ENCODE measurements around the gene TJP3. TPM values are rescaled to one million over a fixed set of nuclear protein-coding genes. Genes with fewer than 3 reads are reported as not detected.
"Not testable (repeated sequence)": the region's sequence is repeated elsewhere in the genome, so short reads cannot be mapped to it uniquely, and the experiment has no call there.

The TJP3 gene
- total and polyA plus RNA-seq, 7 experiments from 2014 or later = 1.2 to 20.1 (median 16.1) TPM

GRCh38 chr19:3663838-3664237 is 44.3 kb upstream of the TJP3 start:
- ATAC-seq = no peak
- no peak overlapping the region for H3K4me3 ChIP-seq (ENCODE audit: low read length)
- H3K36me3 ChIP-seq (ENCODE audit: control insufficient read depth in 2 of 3, insufficient read depth in 3 of 3, low read length in 3 of 3) = peaks cover 0 to 63% (median 5%) of the 10 kb centered on the region in 3 experiments
- Mint-ChIP-seq H3K4me1 (peaks cover 0 to 8% (median 4%) of the 10 kb centered on the region in 7 donors), H3K27ac (no peak overlapping the region), H3K4me3 (no peak overlapping the region), H3K9me3 (no peaks in the 10 kb centered on the region), H3K36me3 (peaks cover 0 to 16% (median 3%) of the 10 kb centered on the region in 5 donors), H3K27me3 (no peaks in the 10 kb centered on the region)
- no peak overlapping the region for H3K27ac ChIP-seq (ENCODE audit: low read depth, low read length)
- intact Hi-C loops (cut with micrococcal nuclease) = no loop called here
- no peaks in the 10 kb centered on the region for H3K27me3 ChIP-seq (ENCODE audit: control insufficient read depth in 2 of 2, insufficient read depth in 2 of 2, low read length in 2 of 2)
- DNase-seq = no peak
- ChIA-PET POLR2A (interaction anchor here (0.7 kb wide), 1 partner anchor 115 kb away, joined by 3 read pairs; no protein-coding TSS in a partner anchor), CTCF (interaction anchor here (1.1 kb wide), 1 partner anchor 40 kb away, joined by 3 read pairs; no protein-coding TSS in a partner anchor)
- peaks cover 0 to 7% of the 10 kb centered on the region in 2 donors for H3K4me1 ChIP-seq (ENCODE audit: control insufficient read depth in 2 of 2, insufficient read depth in 2 of 2, low read length in 2 of 2)
- H3K9me3 ChIP-seq (ENCODE audit: control insufficient read depth in 2 of 3, low read length in 3 of 3) = no peaks in the 10 kb centered on the region

- H3K27me3 Mint-ChIP-seq = no peaks in the 10 kb centered on the region
- Histone ChIP-seq H3K4me1 (ENCODE audit: control insufficient read depth in 2 of 2, insufficient read depth in 2 of 2, low read length in 2 of 2) (peaks cover 0 to 7% of the 10 kb centered on the region in 2 donors), H3K27me3 (ENCODE audit: control insufficient read depth in 2 of 2, insufficient read depth in 2 of 2, low read length in 2 of 2) (no peaks in the 10 kb centered on the region), H3K36me3 (ENCODE audit: control insufficient read depth in 2 of 3, insufficient read depth in 3 of 3, low read length in 3 of 3) (peaks cover 0 to 52% (median 5%) of the 10 kb centered on the region in 3 experiments), H3K4me3 (ENCODE audit: low read length) (no peak overlapping the region), H3K27ac (ENCODE audit: low read depth, low read length) (no peak overlapping the region), H3K9me3 (ENCODE audit: control insufficient read depth in 2 of 3, low read length in 3 of 3) (no peaks in the 10 kb centered on the region)
- peaks cover 0 to 16% (median 3%) of the 10 kb centered on the region in 5 donors for H3K36me3 Mint-ChIP-seq
- POLR2A ChIA-PET = no interaction called here
- H3K27ac Mint-ChIP-seq = no peak overlapping the region
- H3K4me3 Mint-ChIP-seq = no peak overlapping the region
- H3K9me3 Mint-ChIP-seq = no peaks in the 10 kb centered on the region
- DNase-seq = no peak
- H3K4me1 Mint-ChIP-seq = peaks cover 0 to 10% (median 4%) of the 10 kb centered on the region in 7 donors
- intact Hi-C loops (cut with micrococcal nuclease) = loop anchor here in 1 of 2 donors (1.0 kb wide), 1 partner anchor 41 kb away; no protein-coding TSS in a partner anchor
- CTCF ChIA-PET = interaction anchor here (0.6 to 2.0 kb wide), 7 partner anchors 23 to 228 kb away, joined by 3 to 6 read pairs (median 4); partner anchors contain the start of genes APBA3 and PIP5K1C
- ATAC-seq = no peak
These were observed 43.1 kb upstream of the TJP3 start for GRCh38 chr19:3664879-3665642.

- peaks cover 0 to 12% (median 3%) of the 10 kb centered on the region in 5 donors for H3K36me3 Mint-ChIP-seq
These were observed 42.3 kb upstream of the TJP3 start for GRCh38 chr19:3665681-3666544.

GRCh38 chr19:3666545-3666856 is 41.7 kb upstream of the TJP3 start:
- not testable (repeated sequence) for ATAC-seq; DNase-seq; H3K27me3 Mint-ChIP-seq; H3K9me3 Mint-ChIP-seq; H3K4me3 Mint-ChIP-seq; H3K9me3 ChIP-seq (ENCODE audit: control insufficient read depth in 2 of 3, low read length in 3 of 3); H3K27ac ChIP-seq (ENCODE audit: low read depth, low read length); H3K4me3 ChIP-seq (ENCODE audit: low read length); H3K36me3 Mint-ChIP-seq; H3K27me3 ChIP-seq (ENCODE audit: control insufficient read depth in 2 of 2, insufficient read depth in 2 of 2, low read length in 2 of 2)
- ChIA-PET CTCF (interaction anchor here (0.6 to 2.0 kb wide), 3 partner anchors 21 to 49 kb away, joined by 3 to 6 read pairs (median 5); partner anchors contain the start of gene PIP5K1C), POLR2A (interaction anchor here (1.2 kb wide), 1 partner anchor 22 kb away, joined by 4 read pairs; no protein-coding TSS in a partner anchor)
- H3K36me3 ChIP-seq (ENCODE audit: control insufficient read depth in 2 of 3, insufficient read depth in 3 of 3, low read length in 3 of 3) = peaks cover 0 to 40% (median 5%) of the 10 kb centered on the region in 3 experiments
- Mint-ChIP-seq H3K4me1 (peaks cover 0 to 15% (median 8%) of the 10 kb centered on the region in 7 donors), H3K27ac (peak overlapping the region in 3 of 9 donors; percentile 10 to 65 (median 41))
- intact Hi-C loops (cut with micrococcal nuclease) = loop anchor here (1.0 kb wide), 4 partner anchors 34 to 538 kb away; partner anchors contain the start of gene PIP5K1C (in 2 of the 2)
- peaks cover under 1 to 13% of the 10 kb centered on the region in 2 donors for H3K4me1 ChIP-seq (ENCODE audit: control insufficient read depth in 2 of 2, insufficient read depth in 2 of 2, low read length in 2 of 2)

More at GRCh38 chr19:3665681-3666544, 42.3 kb upstream of the TJP3 start:
- POLR2A ChIA-PET = no interaction called here
- Histone ChIP-seq H3K4me1 (ENCODE audit: control insufficient read depth in 2 of 2, insufficient read depth in 2 of 2, low read length in 2 of 2) (peaks cover 0 to 7% of the 10 kb centered on the region in 2 donors), H3K36me3 (ENCODE audit: control insufficient read depth in 2 of 3, insufficient read depth in 3 of 3, low read length in 3 of 3) (peaks cover 0 to 46% (median 5%) of the 10 kb centered on the region in 3 experiments), H3K9me3 (ENCODE audit: control insufficient read depth in 2 of 3, low read length in 3 of 3) (no peaks in the 10 kb centered on the region), H3K4me3 (ENCODE audit: low read length) (no peak overlapping the region), H3K27me3 (ENCODE audit: control insufficient read depth in 2 of 2, insufficient read depth in 2 of 2, low read length in 2 of 2) (no peaks in the 10 kb centered on the region), H3K27ac (ENCODE audit: low read depth, low read length) (no peak overlapping the region)
- DNase-seq = peak; percentile 60 to 89 (median 79)
- CTCF ChIA-PET = interaction anchor here (0.6 to 2.0 kb wide), 6 partner anchors 22 to 96 kb away, joined by 3 to 6 read pairs (median 4); partner anchors contain the start of genes APBA3 and PIP5K1C
- no peaks in the 10 kb centered on the region for H3K27me3 Mint-ChIP-seq
- no peak overlapping the region for H3K4me3 Mint-ChIP-seq
- H3K27ac Mint-ChIP-seq = peak overlapping the region in 3 of 9 donors; percentile 10 to 65 (median 41)
- ATAC-seq = peak; percentile 93
- peaks cover 0 to 13% (median 5%) of the 10 kb centered on the region in 7 donors for H3K4me1 Mint-ChIP-seq
- intact Hi-C loops (cut with micrococcal nuclease) = loop anchor here (1.0 kb wide), 4 partner anchors 34 to 538 kb away; partner anchors contain the start of gene PIP5K1C (in 2 of the 2)
- no peaks in the 10 kb centered on the region for H3K9me3 Mint-ChIP-seq

- CTCF ChIA-PET = interaction anchor here (0.7 to 1.0 kb wide), 2 partner anchors 30 to 551 kb away, joined by 3 read pairs; no protein-coding TSS in a partner anchor
- H3K4me3 ChIP-seq (ENCODE audit: low read length) = no peak overlapping the region
- no peak overlapping the region for H3K27ac ChIP-seq (ENCODE audit: low read depth, low read length)
- intact Hi-C loops (cut with micrococcal nuclease) = no loop called here
- H3K36me3 ChIP-seq (ENCODE audit: control insufficient read depth in 2 of 3, insufficient read depth in 3 of 3, low read length in 3 of 3) = peaks cover 0 to 35% (median 5%) of the 10 kb centered on the region in 3 experiments
- no peaks in the 10 kb centered on the region for H3K9me3 Mint-ChIP-seq
- peaks cover 2 to 21% (median 11%) of the 10 kb centered on the region in 7 donors for H3K4me1 Mint-ChIP-seq
- POLR2A ChIA-PET = interaction anchor here (1.2 kb wide), 1 partner anchor 21 kb away, joined by 4 read pairs; no protein-coding TSS in a partner anchor
- DNase-seq (no peak), ATAC-seq (no peak)
- no peaks in the 10 kb centered on the region for H3K27me3 Mint-ChIP-seq
- H3K36me3 Mint-ChIP-seq = peaks cover 0 to 5% (median 3%) of the 10 kb centered on the region in 5 donors
- no peaks in the 10 kb centered on the region for H3K27me3 ChIP-seq (ENCODE audit: control insufficient read depth in 2 of 2, insufficient read depth in 2 of 2, low read length in 2 of 2)
- no peaks in the 10 kb centered on the region for H3K9me3 ChIP-seq (ENCODE audit: control insufficient read depth in 2 of 3, low read length in 3 of 3)
- H3K27ac Mint-ChIP-seq = no peak overlapping the region
- H3K4me1 ChIP-seq (ENCODE audit: control insufficient read depth in 2 of 2, insufficient read depth in 2 of 2, low read length in 2 of 2) = peaks cover 7 to 19% of the 10 kb centered on the region in 2 donors
- no peak overlapping the region for H3K4me3 Mint-ChIP-seq
These were observed 41.0 kb upstream of the TJP3 start for GRCh38 chr19:3667037-3667638.

Measured in naive thymus-derived CD4-positive, alpha-beta T cell (primary cell).